ENCODE measurements around the gene GTF2E1. TPM values are rescaled to one million over a fixed set of nuclear protein-coding genes. Genes with fewer than 3 reads are reported as not detected.

GTF2E1 gene
- total and polyA plus RNA-seq, 10 of the 15 experiments (the other 5 are each of a cell fraction or from before 2014, with no cell fraction given) = 9.2 to 24.9 (median 16.2) TPM

DNA sequence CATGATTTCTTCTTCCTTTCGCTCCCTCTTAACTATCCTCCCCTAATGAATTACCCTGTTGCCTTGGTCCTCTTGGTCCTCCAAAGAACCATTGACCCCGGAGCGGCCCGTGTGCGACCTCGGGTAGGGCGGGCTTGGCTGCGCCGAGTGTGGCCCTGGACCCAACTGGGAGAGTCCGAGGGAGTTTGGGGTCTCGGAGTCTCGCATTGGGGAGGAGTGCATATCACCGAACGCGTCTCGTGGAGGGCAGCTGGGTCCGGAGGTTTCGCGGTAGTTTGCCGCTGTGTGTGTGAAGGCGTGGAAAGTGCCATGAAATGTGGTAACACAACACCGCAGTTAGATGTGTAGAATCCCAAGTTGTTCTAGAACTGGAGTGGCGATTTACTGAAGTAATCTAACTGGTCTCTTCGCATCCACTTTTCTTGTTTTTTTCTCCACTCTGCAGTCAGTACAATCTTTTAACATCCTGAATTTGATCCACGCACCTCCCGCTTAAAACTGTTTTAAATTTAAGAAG is 363 bp downstream of the GTF2E1 start:
- in situ Hi-C loops (cut with MboI) (no loop called here), intact Hi-C loops (cut with micrococcal nuclease; ENCODE audit: unreplicated experiment) (loop anchor here (1.0 to 2.0 kb wide), 4 partner anchors 20 to 146 kb away; partner anchors contain the start of gene NDUFB4)
- H3K9ac ChIP-seq (ENCODE audit: control insufficient read depth, insufficient read depth, low read length) = peak overlapping the region; percentile 92
- H3K9me3 ChIP-seq (replicated peaks; ENCODE audit: control insufficient read depth, insufficient read depth, low read length) = no peaks in the 10 kb centered on the region; the same call in 2 of the 3 replicates
- FAIRE-seq = no peak
- no peaks in the 10 kb centered on the region; a peak in 1 of 4 replicates for H3K36me3 ChIP-seq (ENCODE audit: control insufficient read depth in 2 of 2, insufficient read depth in 2 of 2, low read length in 1 of 2)
- ChIA-PET SMC1A (ENCODE audit: uncharacterized antibody, unreplicated experiment) (interaction anchor here (0.9 to 2.9 kb wide), 9 partner anchors 11 to 647 kb away, joined by 3 to 14 read pairs (median 6); partner anchors contain the start of gene NDUFB4), POLR2A (interaction anchor here (2.3 to 3.0 kb wide), 2 partner anchors 10 to 147 kb away, joined by 13 to 23 read pairs; partner anchors contain the start of gene NDUFB4), CTCF (interaction anchor here (1.2 to 3.2 kb wide), 2 partner anchors 22 to 52 kb away, joined by 9 to 15 read pairs; no protein-coding TSS in a partner anchor), RAD21 (ENCODE audit: unreplicated experiment) (interaction anchor here (1.6 to 3.4 kb wide), 4 partner anchors 22 to 175 kb away, joined by 4 to 30 read pairs (median 6); partner anchors contain the start of gene NDUFB4)
- 0% methylated on average over 26 of the region's 26 CpGs for WGBS (ENCODE audit: insufficient coverage, insufficient replicate concordance, low lambda C conversion rate, missing lambda C conversion rate)
- peak overlapping the region; percentile 100 for H3K27ac ChIP-seq (ENCODE audit: control insufficient read depth, insufficient read depth)
- BruUV-seq (replicated peaks) = TSS peak; percentile 88
- H3K4me3 ChIP-seq = peak overlapping the region; percentile 100
- no peaks in the 10 kb centered on the region for H3K27me3 ChIP-seq (replicated peaks in 1 of 2; ENCODE audit: control insufficient read depth in 2 of 2, insufficient read depth in 2 of 2, low read length in 1 of 2)
- ATAC-seq = peak; percentile 49
- H3K79me2 ChIP-seq (ENCODE audit: control insufficient read depth, insufficient read depth, low read length) = peaks cover 50% of the 10 kb centered on the region
- H4K20me1 ChIP-seq (ENCODE audit: control insufficient read depth, insufficient read depth) = no peaks in the 10 kb centered on the region
- no peaks in the 10 kb centered on the region for H3K4me1 ChIP-seq (ENCODE audit: control insufficient read depth, insufficient read depth, low read length)
- peak overlapping the region; percentile 88 for H2AFZ ChIP-seq (ENCODE audit: control insufficient read depth, low read depth, low read length)
- peak overlapping the region; percentile 82 for H3K4me2 ChIP-seq (ENCODE audit: control insufficient read depth, insufficient read depth)
- DNase-seq (ENCODE audit: low read depth, low spot score) = no peak
- TF ChIP-seq NR2F1 (conservative IDR thresholded peaks at IDR 0.05) = peak; percentile 58
- TF ChIP-seq, protein P1, sequence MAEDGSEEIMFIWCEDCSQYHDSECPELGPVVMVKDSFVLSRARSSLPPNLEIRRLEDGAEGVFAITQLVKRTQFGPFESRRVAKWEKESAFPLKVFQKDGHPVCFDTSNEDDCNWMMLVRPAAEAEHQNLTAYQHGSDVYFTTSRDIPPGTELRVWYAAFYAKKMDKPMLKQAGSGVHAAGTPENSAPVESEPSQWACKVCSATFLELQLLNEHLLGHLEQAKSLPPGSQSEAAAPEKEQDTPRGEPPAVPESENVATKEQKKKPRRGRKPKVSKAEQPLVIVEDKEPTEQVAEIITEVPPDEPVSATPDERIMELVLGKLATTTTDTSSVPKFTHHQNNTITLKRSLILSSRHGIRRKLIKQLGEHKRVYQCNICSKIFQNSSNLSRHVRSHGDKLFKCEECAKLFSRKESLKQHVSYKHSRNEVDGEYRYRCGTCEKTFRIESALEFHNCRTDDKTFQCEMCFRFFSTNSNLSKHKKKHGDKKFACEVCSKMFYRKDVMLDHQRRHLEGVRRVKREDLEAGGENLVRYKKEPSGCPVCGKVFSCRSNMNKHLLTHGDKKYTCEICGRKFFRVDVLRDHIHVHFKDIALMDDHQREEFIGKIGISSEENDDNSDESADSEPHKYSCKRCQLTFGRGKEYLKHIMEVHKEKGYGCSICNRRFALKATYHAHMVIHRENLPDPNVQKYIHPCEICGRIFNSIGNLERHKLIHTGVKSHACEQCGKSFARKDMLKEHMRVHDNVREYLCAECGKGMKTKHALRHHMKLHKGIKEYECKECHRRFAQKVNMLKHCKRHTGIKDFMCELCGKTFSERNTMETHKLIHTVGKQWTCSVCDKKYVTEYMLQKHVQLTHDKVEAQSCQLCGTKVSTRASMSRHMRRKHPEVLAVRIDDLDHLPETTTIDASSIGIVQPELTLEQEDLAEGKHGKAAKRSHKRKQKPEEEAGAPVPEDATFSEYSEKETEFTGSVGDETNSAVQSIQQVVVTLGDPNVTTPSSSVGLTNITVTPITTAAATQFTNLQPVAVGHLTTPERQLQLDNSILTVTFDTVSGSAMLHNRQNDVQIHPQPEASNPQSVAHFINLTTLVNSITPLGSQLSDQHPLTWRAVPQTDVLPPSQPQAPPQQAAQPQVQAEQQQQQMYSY (CRISPR knock-in tag; IDR thresholded peaks at IDR 0.05) = no peak
- TF ChIP-seq, protein P2, sequence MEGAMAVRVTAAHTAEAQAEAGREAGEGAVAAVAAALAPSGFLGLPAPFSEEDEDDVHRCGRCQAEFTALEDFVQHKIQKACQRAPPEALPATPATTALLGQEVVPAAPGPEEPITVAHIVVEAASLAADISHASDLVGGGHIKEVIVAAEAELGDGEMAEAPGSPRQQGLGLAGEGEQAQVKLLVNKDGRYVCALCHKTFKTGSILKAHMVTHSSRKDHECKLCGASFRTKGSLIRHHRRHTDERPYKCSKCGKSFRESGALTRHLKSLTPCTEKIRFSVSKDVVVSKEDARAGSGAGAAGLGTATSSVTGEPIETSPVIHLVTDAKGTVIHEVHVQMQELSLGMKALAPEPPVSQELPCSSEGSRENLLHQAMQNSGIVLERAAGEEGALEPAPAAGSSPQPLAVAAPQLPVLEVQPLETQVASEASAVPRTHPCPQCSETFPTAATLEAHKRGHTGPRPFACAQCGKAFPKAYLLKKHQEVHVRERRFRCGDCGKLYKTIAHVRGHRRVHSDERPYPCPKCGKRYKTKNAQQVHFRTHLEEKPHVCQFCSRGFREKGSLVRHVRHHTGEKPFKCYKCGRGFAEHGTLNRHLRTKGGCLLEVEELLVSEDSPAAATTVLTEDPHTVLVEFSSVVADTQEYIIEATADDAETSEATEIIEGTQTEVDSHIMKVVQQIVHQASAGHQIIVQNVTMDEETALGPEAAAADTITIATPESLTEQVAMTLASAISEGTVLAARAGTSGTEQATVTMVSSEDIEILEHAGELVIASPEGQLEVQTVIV (IDR thresholded peaks at IDR 0.05; ENCODE audit: borderline replicate concordance, partially characterized antibody) = no peak
- TF ChIP-seq SMAD5 (IDR thresholded peaks at IDR 0.05; ENCODE audit: low read depth) = 0 out of 2 replicates have a peak, but pooled peaks have one; percentile 8
- no peak for TF ChIP-seq RAD51 (IDR thresholded peaks at IDR 0.05)
- peak; percentile 28; the same call in 1 of the 2 replicates for TF ChIP-seq SIN3A (IDR thresholded peaks at IDR 0.05; ENCODE audit: low read depth, low read length)
- TF ChIP-seq SMC3 (IDR thresholded peaks at IDR 0.05; ENCODE audit: borderline replicate concordance, low read length) = no peak
- 0 out of 2 replicates have a peak, but pooled peaks have one; percentile 68 for TF ChIP-seq LARP7 (IDR thresholded peaks at IDR 0.05)
- 0 out of 2 replicates have a peak, but pooled peaks have one; percentile 13 for TF ChIP-seq RUNX3 (IDR thresholded peaks at IDR 0.05; ENCODE audit: low read length)
- no peak for TF ChIP-seq RFX5 (IDR thresholded peaks at IDR 0.05; ENCODE audit: low read depth, low read length)
- peak; percentile 29; the same call in 1 of the 2 replicates for TF ChIP-seq MAX (IDR thresholded peaks at IDR 0.05; ENCODE audit: low read depth, low read length)
- no peak for TF ChIP-seq ZNF687 (IDR thresholded peaks at IDR 0.05)
